GM19455 (cell line): ENCODE results near the gene ATOSA.

Source experiments
- ATAC-seq: cut with Tn5 transposase; IDR thresholded peaks from one replicate; pipeline ENCODE4 v1.9.1; 2021; ENCODE audit not compliant: unreplicated experiment

ATOSA gene

GRCh38 chr15:52652286-52652685 is 26.9 kb downstream of the ATOSA start:
- ATAC-seq = no peak

- ATAC-seq = peak; percentile 97
Observed at GRCh38 chr15:52651868-52652267, 27.3 kb downstream of the ATOSA start.

- ATAC-seq = no peak
Observed at GRCh38 chr15:52651114-52651513, 28.1 kb downstream of the ATOSA start.

- ATAC-seq = no peak
Observed at GRCh38 chr15:52649686-52650085, 29.5 kb downstream of the ATOSA start.

- no peak for ATAC-seq
Observed at GRCh38 chr15:52645916-52646315, 33.3 kb downstream of the ATOSA start.

GRCh38 chr15:52642386-52643361 is 36.5 kb downstream of the ATOSA start:
- no peak for ATAC-seq

- ATAC-seq = no peak
Observed at GRCh38 chr15:52636459-52636858, 42.7 kb downstream of the ATOSA start.

GRCh38 chr15:52635908-52636307 is 43.3 kb downstream of the ATOSA start:
- no peak for ATAC-seq
